ENCODE data around the gene KIZ. TPM values are rescaled to one million over a fixed set of nuclear protein-coding genes. Genes with fewer than 3 reads are reported as not detected.
"Not testable (repeated sequence)": the region's sequence is repeated elsewhere in the genome, so short reads cannot be mapped to it uniquely, and the experiment has no call there.

The KIZ gene
- total RNA-seq, 1 experiment from 2014 or later: 9.1 TPM

DNA sequence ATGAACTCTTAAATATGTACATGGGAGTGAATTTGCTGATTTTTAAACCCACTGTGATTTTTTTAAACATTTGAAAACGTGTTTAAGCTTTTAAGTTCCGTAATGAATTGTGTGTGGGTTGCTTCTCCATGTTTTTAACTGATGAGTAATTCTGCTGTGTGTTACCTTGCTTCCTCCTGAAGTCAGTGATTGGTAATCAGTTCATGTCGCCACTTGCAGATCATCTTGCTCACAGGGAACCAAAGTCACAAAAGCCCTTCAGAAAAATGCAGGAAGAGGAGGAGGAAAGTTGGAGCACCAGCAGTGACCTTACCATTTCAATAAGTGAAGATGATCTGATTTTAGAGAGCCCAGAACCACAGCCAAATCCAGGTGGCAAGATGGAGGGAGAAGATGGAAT is 36.7 kb downstream of the KIZ start:
- CTCF ChIA-PET: no interaction called here
- no peaks in the 10 kb centered on the region for H3K27me3 ChIP-seq (replicated peaks; ENCODE audit: insufficient read depth, low read depth, low read length, poor library complexity)
- no peak overlapping the region for H3K4me3 ChIP-seq (ENCODE audit: low read depth, low read length, poor library complexity, severe bottlenecking)
- H3K9me3 ChIP-seq (ENCODE audit: low read depth, low read length, poor library complexity, severe bottlenecking): no peaks in the 10 kb centered on the region
- POLR2A ChIA-PET (ENCODE audit: low non-redundant PET): no interaction called here
- no peak for DNase-seq (ENCODE audit: low spot score)
- no peak overlapping the region for H3K27ac ChIP-seq (ENCODE audit: low read depth, low read length, poor library complexity, severe bottlenecking)
- no peaks in the 10 kb centered on the region for H3K4me1 ChIP-seq (ENCODE audit: insufficient read depth, low read length, poor library complexity, severe bottlenecking)
- no peaks in the 10 kb centered on the region for H3K36me3 ChIP-seq (ENCODE audit: insufficient read depth, low read length, poor library complexity, severe bottlenecking)
- BruUV-seq (replicated peaks): no TSS peak
- intact Hi-C loops (cut with micrococcal nuclease; ENCODE audit: unreplicated experiment): no loop called here
- TF ChIP-seq, protein P1, sequence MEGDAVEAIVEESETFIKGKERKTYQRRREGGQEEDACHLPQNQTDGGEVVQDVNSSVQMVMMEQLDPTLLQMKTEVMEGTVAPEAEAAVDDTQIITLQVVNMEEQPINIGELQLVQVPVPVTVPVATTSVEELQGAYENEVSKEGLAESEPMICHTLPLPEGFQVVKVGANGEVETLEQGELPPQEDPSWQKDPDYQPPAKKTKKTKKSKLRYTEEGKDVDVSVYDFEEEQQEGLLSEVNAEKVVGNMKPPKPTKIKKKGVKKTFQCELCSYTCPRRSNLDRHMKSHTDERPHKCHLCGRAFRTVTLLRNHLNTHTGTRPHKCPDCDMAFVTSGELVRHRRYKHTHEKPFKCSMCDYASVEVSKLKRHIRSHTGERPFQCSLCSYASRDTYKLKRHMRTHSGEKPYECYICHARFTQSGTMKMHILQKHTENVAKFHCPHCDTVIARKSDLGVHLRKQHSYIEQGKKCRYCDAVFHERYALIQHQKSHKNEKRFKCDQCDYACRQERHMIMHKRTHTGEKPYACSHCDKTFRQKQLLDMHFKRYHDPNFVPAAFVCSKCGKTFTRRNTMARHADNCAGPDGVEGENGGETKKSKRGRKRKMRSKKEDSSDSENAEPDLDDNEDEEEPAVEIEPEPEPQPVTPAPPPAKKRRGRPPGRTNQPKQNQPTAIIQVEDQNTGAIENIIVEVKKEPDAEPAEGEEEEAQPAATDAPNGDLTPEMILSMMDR (conservative IDR thresholded peaks at IDR 0.05; ENCODE audit: low read depth, low read length): no peak
- TF ChIP-seq EZH2 (IDR thresholded peaks at IDR 0.05; ENCODE audit: borderline replicate concordance, low read depth, low read length, poor library complexity, severe bottlenecking): no peak

DNA sequence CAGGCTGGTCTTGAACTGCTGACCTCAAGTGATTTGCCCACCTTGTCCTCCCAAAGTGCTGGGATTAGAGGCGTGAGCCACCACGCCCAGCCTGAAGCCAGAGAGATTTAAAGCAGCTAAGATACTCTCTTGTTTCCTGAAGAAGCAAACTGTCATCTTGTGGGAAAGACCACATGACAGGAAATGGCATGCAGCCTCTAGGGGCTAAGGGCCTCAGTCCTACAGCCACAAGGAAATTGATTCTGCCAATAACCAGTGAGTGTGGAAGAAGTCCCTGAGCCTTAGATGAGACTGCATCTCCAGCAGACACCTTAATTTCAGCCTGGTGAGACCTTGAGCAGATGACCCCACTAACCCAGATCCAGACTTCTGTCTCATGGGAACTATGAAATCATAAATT is 40.9 kb downstream of the KIZ start:
- H3K9me3 ChIP-seq (ENCODE audit: low read depth, low read length, poor library complexity, severe bottlenecking): no peaks in the 10 kb centered on the region
- no peak for DNase-seq (ENCODE audit: low spot score)
- H3K36me3 ChIP-seq (ENCODE audit: insufficient read depth, low read length, poor library complexity, severe bottlenecking): no peaks in the 10 kb centered on the region
- ChIA-PET POLR2A (ENCODE audit: low non-redundant PET) (no interaction called here), CTCF (no interaction called here)
- no peaks in the 10 kb centered on the region for H3K4me1 ChIP-seq (ENCODE audit: insufficient read depth, low read length, poor library complexity, severe bottlenecking)
- intact Hi-C loops (cut with micrococcal nuclease; ENCODE audit: unreplicated experiment): no loop called here
- H3K4me3 ChIP-seq (ENCODE audit: low read depth, low read length, poor library complexity, severe bottlenecking): no peak overlapping the region
- no peak overlapping the region for H3K27ac ChIP-seq (ENCODE audit: low read depth, low read length, poor library complexity, severe bottlenecking)
- TF ChIP-seq EZH2 (IDR thresholded peaks at IDR 0.05; ENCODE audit: borderline replicate concordance, low read depth, low read length, poor library complexity, severe bottlenecking): no peak
- TF ChIP-seq, protein P1 (conservative IDR thresholded peaks at IDR 0.05; ENCODE audit: low read depth, low read length): no peak
- no TSS peak for BruUV-seq (replicated peaks)
- H3K27me3 ChIP-seq (replicated peaks; ENCODE audit: insufficient read depth, low read depth, low read length, poor library complexity): no peaks in the 10 kb centered on the region

DNA sequence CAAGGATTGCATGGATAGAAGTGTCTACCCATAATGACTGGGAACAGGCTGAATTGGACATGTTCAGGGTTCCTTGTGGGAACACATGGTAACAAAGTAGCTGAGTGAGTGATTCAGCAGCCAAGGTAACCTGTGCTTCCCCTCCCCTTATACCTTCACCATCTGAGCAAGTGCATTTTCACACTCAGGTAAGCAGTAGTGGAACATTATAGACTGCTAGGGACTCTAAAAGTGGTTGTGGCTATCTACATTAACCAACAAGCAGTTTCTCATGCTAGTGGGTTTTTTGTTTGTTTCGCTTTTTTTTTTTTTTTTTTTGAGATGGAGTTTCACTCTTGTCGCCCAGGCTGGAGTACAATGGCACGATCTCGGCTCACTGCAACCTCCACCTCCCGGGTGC is 41.4 kb downstream of the KIZ start:
- no peak overlapping the region for H3K4me3 ChIP-seq (ENCODE audit: low read depth, low read length, poor library complexity, severe bottlenecking)
- no peak overlapping the region for H3K27ac ChIP-seq (ENCODE audit: low read depth, low read length, poor library complexity, severe bottlenecking)
- no TSS peak for BruUV-seq (replicated peaks)
- TF ChIP-seq, protein P1 (conservative IDR thresholded peaks at IDR 0.05; ENCODE audit: low read depth, low read length): no peak
- TF ChIP-seq EZH2 (IDR thresholded peaks at IDR 0.05; ENCODE audit: borderline replicate concordance, low read depth, low read length, poor library complexity, severe bottlenecking): no peak
- CTCF ChIA-PET: no interaction called here
- DNase-seq (ENCODE audit: low spot score): no peak
- H3K4me1 ChIP-seq (ENCODE audit: insufficient read depth, low read length, poor library complexity, severe bottlenecking): no peaks in the 10 kb centered on the region
- no peaks in the 10 kb centered on the region for H3K9me3 ChIP-seq (ENCODE audit: low read depth, low read length, poor library complexity, severe bottlenecking)
- H3K27me3 ChIP-seq (replicated peaks; ENCODE audit: insufficient read depth, low read depth, low read length, poor library complexity): no peaks in the 10 kb centered on the region
- intact Hi-C loops (cut with micrococcal nuclease; ENCODE audit: unreplicated experiment): no loop called here
- POLR2A ChIA-PET (ENCODE audit: low non-redundant PET): no interaction called here
- no peaks in the 10 kb centered on the region for H3K36me3 ChIP-seq (ENCODE audit: insufficient read depth, low read length, poor library complexity, severe bottlenecking)

DNA sequence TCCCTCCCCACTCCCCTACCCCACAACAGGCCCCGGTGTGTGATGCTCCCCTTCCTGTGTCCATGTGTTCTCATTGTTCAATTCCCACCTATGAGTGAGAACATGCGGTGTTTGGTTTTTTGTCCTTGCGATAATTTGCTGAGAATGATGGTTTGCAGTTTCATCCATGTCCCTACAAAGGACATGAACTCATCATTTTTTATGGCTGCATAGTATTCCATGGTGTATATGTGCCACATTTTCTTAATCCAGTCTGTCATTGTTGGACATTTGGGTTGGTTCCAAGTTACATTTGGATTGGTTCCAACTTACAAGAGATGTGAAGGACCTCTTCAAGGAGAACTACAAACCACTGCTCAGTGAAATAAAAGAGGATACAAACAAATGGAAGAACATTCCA is 42.2 kb downstream of the KIZ start:
- H3K9me3 ChIP-seq (ENCODE audit: low read depth, low read length, poor library complexity, severe bottlenecking); DNase-seq (ENCODE audit: low spot score); POLR2A ChIA-PET (ENCODE audit: low non-redundant PET); H3K4me1 ChIP-seq (ENCODE audit: insufficient read depth, low read length, poor library complexity, severe bottlenecking); H3K27me3 ChIP-seq (replicated peaks; ENCODE audit: insufficient read depth, low read depth, low read length, poor library complexity); intact Hi-C loops (cut with micrococcal nuclease; ENCODE audit: unreplicated experiment); H3K27ac ChIP-seq (ENCODE audit: low read depth, low read length, poor library complexity, severe bottlenecking); CTCF ChIA-PET; BruUV-seq (replicated peaks); H3K4me3 ChIP-seq (ENCODE audit: low read depth, low read length, poor library complexity, severe bottlenecking); H3K36me3 ChIP-seq (ENCODE audit: insufficient read depth, low read length, poor library complexity, severe bottlenecking): not testable (repeated sequence)

Measured in A673 (cell line).